ENCODE measurements around the gene APBB2. TPM values are rescaled to one million over a fixed set of nuclear protein-coding genes. Genes with fewer than 3 reads are reported as not detected.

The APBB2 gene
- total and polyA plus RNA-seq, 7 experiments from 2014 or later = 0.42 to 1.5 (median 0.59) TPM; not detected in 2

DNA sequence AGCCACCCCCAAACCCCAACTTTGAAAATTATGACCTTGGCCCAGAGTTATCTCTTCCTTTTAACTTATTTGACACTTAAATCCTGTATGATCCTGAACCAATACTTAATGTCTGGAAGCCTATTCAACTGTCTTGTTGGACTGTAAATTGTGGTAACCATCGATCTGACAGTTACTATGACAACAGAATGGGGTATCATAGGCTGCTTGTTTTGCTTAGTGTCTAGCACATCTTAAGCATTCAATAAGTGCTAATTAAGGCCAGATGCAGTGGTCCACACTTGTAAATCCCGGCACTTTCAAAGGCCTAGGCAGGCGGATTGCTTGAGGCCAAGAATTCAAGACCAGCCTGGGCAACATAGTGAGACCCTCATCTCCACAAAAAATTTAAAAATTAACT lies 175.0 kb downstream of the APBB2 start:
- H3K27ac ChIP-seq (ENCODE audit: low read depth, low read length) = no peak overlapping the region
- H3K9me3 ChIP-seq (ENCODE audit: control insufficient read depth in 2 of 3, low read length in 3 of 3) = no peaks in the 10 kb centered on the region
- no peak overlapping the region for H3K4me3 ChIP-seq (ENCODE audit: low read length)
- H3K36me3 ChIP-seq (ENCODE audit: control insufficient read depth in 2 of 3, insufficient read depth in 3 of 3, low read length in 3 of 3) = no peaks in the 10 kb centered on the region
- Mint-ChIP-seq H3K27ac (no peak overlapping the region), H3K4me1 (no peaks in the 10 kb centered on the region), H3K9me3 (peaks cover 0 to 7% (median 1%) of the 10 kb centered on the region in 11 donors), H3K4me3 (no peak overlapping the region), H3K27me3 (peaks cover 0 to 6% (median 3%) of the 10 kb centered on the region in 5 donors), H3K36me3 (peaks cover 0 to 1% (median 0%) of the 10 kb centered on the region in 5 donors)
- no peaks in the 10 kb centered on the region for H3K4me1 ChIP-seq (ENCODE audit: control insufficient read depth in 2 of 2, insufficient read depth in 2 of 2, low read length in 2 of 2)
- DNase-seq (no peak), ATAC-seq (no peak)
- POLR2A ChIA-PET = no interaction called here
- H3K27me3 ChIP-seq (ENCODE audit: control insufficient read depth in 2 of 2, insufficient read depth in 2 of 2, low read length in 2 of 2) = no peaks in the 10 kb centered on the region
- CTCF ChIA-PET = no interaction called here
- intact Hi-C loops (cut with micrococcal nuclease) = no loop called here

GRCh38 chr4:41038304-41038703 lies 176.0 kb downstream of the APBB2 start:
- H3K36me3 ChIP-seq (ENCODE audit: control insufficient read depth in 2 of 3, insufficient read depth in 3 of 3, low read length in 3 of 3) = no peaks in the 10 kb centered on the region
- Mint-ChIP-seq H3K36me3 (no peaks in the 10 kb centered on the region), H3K4me3 (no peak overlapping the region), H3K27ac (no peak overlapping the region), H3K9me3 (no peaks in the 10 kb centered on the region), H3K4me1 (no peaks in the 10 kb centered on the region), H3K27me3 (peaks cover 0 to 6% (median 3%) of the 10 kb centered on the region in 5 donors)
- H3K27me3 ChIP-seq (ENCODE audit: control insufficient read depth in 2 of 2, insufficient read depth in 2 of 2, low read length in 2 of 2) = no peaks in the 10 kb centered on the region
- no peak for DNase-seq
- H3K4me3 ChIP-seq (ENCODE audit: low read length) = no peak overlapping the region
- no peak for ATAC-seq
- ChIA-PET POLR2A (no interaction called here), CTCF (no interaction called here)
- H3K27ac ChIP-seq (ENCODE audit: low read depth, low read length) = no peak overlapping the region
- intact Hi-C loops (cut with micrococcal nuclease) = no loop called here
- H3K9me3 ChIP-seq (ENCODE audit: control insufficient read depth in 2 of 3, low read length in 3 of 3) = no peaks in the 10 kb centered on the region
- no peaks in the 10 kb centered on the region for H3K4me1 ChIP-seq (ENCODE audit: control insufficient read depth in 2 of 2, insufficient read depth in 2 of 2, low read length in 2 of 2)

- intact Hi-C loops (cut with micrococcal nuclease) = no loop called here
- POLR2A ChIA-PET = no interaction called here
- Mint-ChIP-seq H3K4me3 (no peak overlapping the region), H3K27ac (no peak overlapping the region), H3K36me3 (peaks cover 0 to 10% (median 1%) of the 10 kb centered on the region in 5 donors), H3K9me3 (peaks cover 6 to 37% (median 30%) of the 10 kb centered on the region in 11 donors), H3K27me3 (peaks cover 0 to 4% (median 0%) of the 10 kb centered on the region in 5 donors), H3K4me1 (no peaks in the 10 kb centered on the region)
- Histone ChIP-seq H3K4me1 (ENCODE audit: control insufficient read depth in 2 of 2, insufficient read depth in 2 of 2, low read length in 2 of 2) (no peaks in the 10 kb centered on the region), H3K36me3 (ENCODE audit: control insufficient read depth in 2 of 3, insufficient read depth in 3 of 3, low read length in 3 of 3) (no peaks in the 10 kb centered on the region), H3K27ac (ENCODE audit: low read depth, low read length) (no peak overlapping the region), H3K4me3 (ENCODE audit: low read length) (no peak overlapping the region), H3K9me3 (ENCODE audit: control insufficient read depth in 2 of 3, low read length in 3 of 3) (peaks cover 1 to 23% (median 5%) of the 10 kb centered on the region in 3 experiments), H3K27me3 (ENCODE audit: control insufficient read depth in 2 of 2, insufficient read depth in 2 of 2, low read length in 2 of 2) (no peaks in the 10 kb centered on the region)
- ATAC-seq (no peak), DNase-seq (no peak)
- CTCF ChIA-PET = no interaction called here
Observed at GRCh38 chr4:41029098-41029497, 185.2 kb downstream of the APBB2 start.

DNA sequence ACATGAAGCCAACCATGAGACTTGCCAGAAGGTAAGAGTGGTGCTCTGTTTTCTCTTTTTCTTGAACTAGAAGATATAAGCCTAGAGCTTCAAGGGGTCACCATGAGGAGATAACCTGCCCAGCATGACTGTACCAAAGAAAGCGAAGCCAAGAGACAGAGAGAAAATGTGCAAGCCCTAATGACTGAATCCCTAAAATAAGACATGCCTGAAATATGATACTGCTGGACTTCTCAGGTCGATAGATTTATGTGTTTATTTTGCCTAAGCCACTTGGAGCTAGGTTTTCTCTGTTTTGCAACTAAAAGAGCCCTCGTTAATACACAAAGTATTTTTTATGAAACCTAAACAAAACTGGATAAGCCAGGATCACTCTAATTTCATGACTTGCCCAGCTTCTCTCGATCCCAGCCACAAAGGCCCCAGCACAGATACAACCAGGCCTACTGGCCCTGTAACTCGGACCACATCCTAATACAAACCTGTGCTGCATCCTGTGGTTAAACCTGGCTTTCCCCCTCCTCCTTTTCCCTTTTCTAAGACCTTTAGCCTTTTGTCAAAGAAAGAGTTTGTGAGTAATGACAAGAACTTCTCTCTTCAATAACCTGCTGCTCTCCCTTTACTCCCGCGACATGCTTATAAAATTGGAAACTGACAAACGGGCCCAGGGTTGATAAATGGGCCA lies 185.8 kb downstream of the APBB2 start:
- peaks cover 0 to 14% (median 1%) of the 10 kb centered on the region in 5 donors for H3K36me3 Mint-ChIP-seq
- ChIA-PET POLR2A (no interaction called here), CTCF (no interaction called here)
- no peaks in the 10 kb centered on the region for H3K4me1 ChIP-seq (ENCODE audit: control insufficient read depth in 2 of 2, insufficient read depth in 2 of 2, low read length in 2 of 2)
- H3K4me1 Mint-ChIP-seq = no peaks in the 10 kb centered on the region
- H3K9me3 ChIP-seq (ENCODE audit: control insufficient read depth in 2 of 3, low read length in 3 of 3) = peaks cover 4 to 28% (median 5%) of the 10 kb centered on the region in 3 experiments
- H3K27me3 Mint-ChIP-seq = peaks cover 0 to 4% (median 0%) of the 10 kb centered on the region in 5 donors
- H3K27me3 ChIP-seq (ENCODE audit: control insufficient read depth in 2 of 2, insufficient read depth in 2 of 2, low read length in 2 of 2) = no peaks in the 10 kb centered on the region
- no peak overlapping the region for H3K27ac Mint-ChIP-seq
- H3K9me3 Mint-ChIP-seq = peaks cover 10 to 40% (median 31%) of the 10 kb centered on the region in 11 donors
- H3K27ac ChIP-seq (ENCODE audit: low read depth, low read length) = no peak overlapping the region
- no peaks in the 10 kb centered on the region for H3K36me3 ChIP-seq (ENCODE audit: control insufficient read depth in 2 of 3, insufficient read depth in 3 of 3, low read length in 3 of 3)
- ATAC-seq (no peak), DNase-seq (no peak)
- H3K4me3 ChIP-seq (ENCODE audit: low read length) = no peak overlapping the region
- H3K4me3 Mint-ChIP-seq = no peak overlapping the region
- intact Hi-C loops (cut with micrococcal nuclease) = no loop called here

DNA sequence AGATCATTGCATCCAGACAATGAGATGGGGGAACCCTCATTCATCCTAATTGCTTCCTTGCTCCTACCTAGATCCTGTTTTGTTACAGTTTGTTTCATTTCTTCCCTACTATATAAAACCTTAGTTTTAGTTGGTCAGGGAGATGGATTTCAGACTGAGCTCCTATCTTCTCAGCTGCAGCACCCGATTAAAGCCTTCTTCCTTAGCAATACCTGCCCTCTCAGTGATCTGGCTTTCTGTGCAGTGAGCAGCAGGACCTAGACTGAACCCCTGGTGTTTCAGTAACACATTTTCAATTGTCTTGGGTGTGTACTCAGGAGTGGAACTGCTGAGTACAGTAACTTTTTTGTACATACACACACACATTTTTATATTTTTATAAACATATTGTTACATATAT lies 187.4 kb downstream of the APBB2 start:
- ATAC-seq (no peak), DNase-seq (no peak)
- Mint-ChIP-seq H3K27ac (no peak overlapping the region), H3K4me1 (no peaks in the 10 kb centered on the region), H3K36me3 (peaks cover 0 to 18% (median 1%) of the 10 kb centered on the region in 5 donors), H3K4me3 (no peak overlapping the region), H3K9me3 (peaks cover 10 to 47% (median 34%) of the 10 kb centered on the region in 11 donors), H3K27me3 (peaks cover 0 to 4% (median 0%) of the 10 kb centered on the region in 5 donors)
- H3K27me3 ChIP-seq (ENCODE audit: control insufficient read depth in 2 of 2, insufficient read depth in 2 of 2, low read length in 2 of 2) = no peaks in the 10 kb centered on the region
- intact Hi-C loops (cut with micrococcal nuclease) = no loop called here
- no peak overlapping the region for H3K27ac ChIP-seq (ENCODE audit: low read depth, low read length)
- ChIA-PET CTCF (no interaction called here), POLR2A (no interaction called here)
- peaks cover 4 to 28% (median 5%) of the 10 kb centered on the region in 3 experiments for H3K9me3 ChIP-seq (ENCODE audit: control insufficient read depth in 2 of 3, low read length in 3 of 3)
- no peaks in the 10 kb centered on the region for H3K4me1 ChIP-seq (ENCODE audit: control insufficient read depth in 2 of 2, insufficient read depth in 2 of 2, low read length in 2 of 2)
- H3K36me3 ChIP-seq (ENCODE audit: control insufficient read depth in 2 of 3, insufficient read depth in 3 of 3, low read length in 3 of 3) = no peaks in the 10 kb centered on the region
- H3K4me3 ChIP-seq (ENCODE audit: low read length) = no peak overlapping the region

- Histone ChIP-seq H3K4me1 (ENCODE audit: control insufficient read depth in 2 of 2, insufficient read depth in 2 of 2, low read length in 2 of 2) (no peaks in the 10 kb centered on the region), H3K27ac (ENCODE audit: low read depth, low read length) (no peak overlapping the region), H3K36me3 (ENCODE audit: control insufficient read depth in 2 of 3, insufficient read depth in 3 of 3, low read length in 3 of 3) (no peaks in the 10 kb centered on the region), H3K27me3 (ENCODE audit: control insufficient read depth in 2 of 2, insufficient read depth in 2 of 2, low read length in 2 of 2) (no peaks in the 10 kb centered on the region), H3K9me3 (ENCODE audit: control insufficient read depth in 2 of 3, low read length in 3 of 3) (peaks cover 4 to 28% (median 5%) of the 10 kb centered on the region in 3 experiments), H3K4me3 (ENCODE audit: low read length) (no peak overlapping the region)
- ChIA-PET CTCF (no interaction called here), POLR2A (no interaction called here)
- Mint-ChIP-seq H3K9me3 (peaks cover 10 to 51% (median 37%) of the 10 kb centered on the region in 11 donors), H3K4me3 (no peak overlapping the region), H3K36me3 (peaks cover 0 to 18% (median 1%) of the 10 kb centered on the region in 5 donors), H3K4me1 (no peaks in the 10 kb centered on the region), H3K27me3 (peaks cover 0 to 4% (median 0%) of the 10 kb centered on the region in 5 donors), H3K27ac (no peak overlapping the region)
- ATAC-seq (no peak), DNase-seq (no peak)
- intact Hi-C loops (cut with micrococcal nuclease) = no loop called here
Observed at GRCh38 chr4:41025824-41026223, 188.5 kb downstream of the APBB2 start.

All from naive thymus-derived CD4-positive, alpha-beta T cell (primary cell).